Stimulated activated effector memory CD8-positive, alpha-beta T cell treated with anti-CD3 and anti-CD28 coated beads, Interleukin-12 subunit alpha, Interleukin-12 subunit beta, amount 100 ng/mL, for 72 hours (primary cell): ENCODE measurements around the gene SERPIND1.

ENCODE experiments used
- ATAC-seq: fragments of 150-1000 bp; cut with Tn5 transposase; 2 replicates; pipeline ENCODE4 v1.10.0; 2021
- DNase-seq, 2 donors: peaks; one replicate each; pipeline ENCODE4 v3.0.0; 2021 to 2022; ENCODE audit warnings: low spot score in 2 of 2
- H3K27ac Mint-ChIP-seq: one replicate; pipeline ENCODE4 v1.8.0; 2022; ENCODE audit warnings: mild to moderate bottlenecking, mixed read lengths
- H3K36me3 Mint-ChIP-seq: one replicate; pipeline ENCODE4 v1.8.0; 2022; ENCODE audit warnings: mild to moderate bottlenecking, mixed read lengths
- H3K4me1 Mint-ChIP-seq: one replicate; pipeline ENCODE4 v1.8.0; 2022; ENCODE audit warnings: mixed read lengths
- H3K4me3 Mint-ChIP-seq: one replicate; pipeline ENCODE4 v1.8.0; 2022; ENCODE audit warnings: mild to moderate bottlenecking, mixed read lengths
- H3K9me3 Mint-ChIP-seq: one replicate; pipeline ENCODE4 v1.8.0; 2022; ENCODE audit warnings: mixed read lengths

Gene SERPIND1

GRCh38 chr22:20788627-20789344 lies 14.9 kb downstream of the SERPIND1 start:
- DNase-seq = no peak
- Mint-ChIP-seq H3K36me3 (peaks cover 66% of the 10 kb centered on the region), H3K9me3 (no peaks in the 10 kb centered on the region), H3K4me1 (no peaks in the 10 kb centered on the region), H3K4me3 (no peak overlapping the region), H3K27ac (no peak overlapping the region)
- no peak for ATAC-seq

- Mint-ChIP-seq H3K4me1 (no peaks in the 10 kb centered on the region), H3K27ac (peak overlapping the region; percentile 49), H3K4me3 (no peak overlapping the region), H3K9me3 (no peaks in the 10 kb centered on the region), H3K36me3 (peaks cover 80% of the 10 kb centered on the region)
- DNase-seq = no peak
- ATAC-seq = no peak
Measured at GRCh38 chr22:20792221-20792965, 18.5 kb downstream of the SERPIND1 start.

- no peaks in the 10 kb centered on the region for H3K4me1 Mint-ChIP-seq
- H3K27ac Mint-ChIP-seq = peak overlapping the region; percentile 57
- peaks cover 79% of the 10 kb centered on the region for H3K36me3 Mint-ChIP-seq
- H3K9me3 Mint-ChIP-seq = no peaks in the 10 kb centered on the region
- no peak for ATAC-seq
- no peak overlapping the region for H3K4me3 Mint-ChIP-seq
- no peak for DNase-seq
Measured at GRCh38 chr22:20792966-20793728, 19.2 kb downstream of the SERPIND1 start.

- no peak for DNase-seq
- Mint-ChIP-seq H3K9me3 (no peaks in the 10 kb centered on the region), H3K36me3 (peaks cover 79% of the 10 kb centered on the region), H3K27ac (peak overlapping the region; percentile 57), H3K4me3 (no peak overlapping the region), H3K4me1 (no peaks in the 10 kb centered on the region)
- no peak for ATAC-seq
Measured at GRCh38 chr22:20793748-20794649, 20.1 kb downstream of the SERPIND1 start.

- Mint-ChIP-seq H3K4me1 (no peaks in the 10 kb centered on the region), H3K9me3 (no peaks in the 10 kb centered on the region), H3K4me3 (no peak overlapping the region), H3K27ac (peak overlapping the region; percentile 57), H3K36me3 (peaks cover 81% of the 10 kb centered on the region)
- no peak for ATAC-seq
- DNase-seq = no peak
Measured at GRCh38 chr22:20794650-20795413, 20.9 kb downstream of the SERPIND1 start.

- Mint-ChIP-seq H3K9me3 (no peaks in the 10 kb centered on the region), H3K27ac (peak overlapping the region; percentile 23), H3K4me3 (no peak overlapping the region), H3K4me1 (no peaks in the 10 kb centered on the region), H3K36me3 (peaks cover 83% of the 10 kb centered on the region)
- no peak for DNase-seq
- no peak for ATAC-seq
Measured at GRCh38 chr22:20796731-20797130, 22.8 kb downstream of the SERPIND1 start.

GRCh38 chr22:20798218-20798617 lies 24.3 kb downstream of the SERPIND1 start:
- Mint-ChIP-seq H3K4me1 (no peaks in the 10 kb centered on the region), H3K4me3 (no peak overlapping the region), H3K9me3 (no peaks in the 10 kb centered on the region), H3K36me3 (peaks cover 87% of the 10 kb centered on the region), H3K27ac (no peak overlapping the region)
- ATAC-seq = no peak
- DNase-seq = no peak

GRCh38 chr22:20798974-20799373 lies 25.1 kb downstream of the SERPIND1 start:
- no peak overlapping the region for H3K4me3 Mint-ChIP-seq
- no peaks in the 10 kb centered on the region for H3K9me3 Mint-ChIP-seq
- no peak for DNase-seq
- no peak overlapping the region for H3K27ac Mint-ChIP-seq
- no peak for ATAC-seq
- H3K36me3 Mint-ChIP-seq = peaks cover 91% of the 10 kb centered on the region
- no peaks in the 10 kb centered on the region for H3K4me1 Mint-ChIP-seq

GRCh38 chr22:20799449-20799848 lies 25.5 kb downstream of the SERPIND1 start:
- no peak overlapping the region for H3K27ac Mint-ChIP-seq
- DNase-seq (no peak), ATAC-seq (no peak)
- no peaks in the 10 kb centered on the region for H3K9me3 Mint-ChIP-seq
- H3K4me1 Mint-ChIP-seq = no peaks in the 10 kb centered on the region
- H3K4me3 Mint-ChIP-seq = no peak overlapping the region
- peaks cover 91% of the 10 kb centered on the region for H3K36me3 Mint-ChIP-seq

GRCh38 chr22:20802452-20802851 lies 28.5 kb downstream of the SERPIND1 start:
- ATAC-seq (no peak), DNase-seq (no peak)
- peaks cover 99% of the 10 kb centered on the region for H3K36me3 Mint-ChIP-seq
- no peaks in the 10 kb centered on the region for H3K9me3 Mint-ChIP-seq
- no peaks in the 10 kb centered on the region for H3K4me1 Mint-ChIP-seq
- H3K4me3 Mint-ChIP-seq = no peak overlapping the region
- peak overlapping the region; percentile 40 for H3K27ac Mint-ChIP-seq

GRCh38 chr22:20802922-20803553 lies 29.1 kb downstream of the SERPIND1 start:
- Mint-ChIP-seq H3K36me3 (peaks cover 100% of the 10 kb centered on the region), H3K4me3 (no peak overlapping the region), H3K27ac (peak overlapping the region; percentile 62), H3K9me3 (no peaks in the 10 kb centered on the region), H3K4me1 (no peaks in the 10 kb centered on the region)
- ATAC-seq = no peak
- DNase-seq = no peak

- no peak for DNase-seq
- peaks cover 100% of the 10 kb centered on the region for H3K36me3 Mint-ChIP-seq
- ATAC-seq = no peak
- H3K9me3 Mint-ChIP-seq = no peaks in the 10 kb centered on the region
- no peak overlapping the region for H3K4me3 Mint-ChIP-seq
- H3K4me1 Mint-ChIP-seq = no peaks in the 10 kb centered on the region
- peak overlapping the region; percentile 62 for H3K27ac Mint-ChIP-seq
Measured at GRCh38 chr22:20803696-20804324, 29.9 kb downstream of the SERPIND1 start.

GRCh38 chr22:20804650-20805049 lies 30.7 kb downstream of the SERPIND1 start:
- ATAC-seq = no peak
- Mint-ChIP-seq H3K36me3 (peaks cover 100% of the 10 kb centered on the region), H3K4me3 (no peak overlapping the region), H3K27ac (peak overlapping the region; percentile 68), H3K4me1 (no peaks in the 10 kb centered on the region), H3K9me3 (no peaks in the 10 kb centered on the region)
- no peak for DNase-seq
